Smooth muscle cell of the brain vasculature (primary cell): ENCODE data around the gene MAST4.
A peak's percentile ranks its signal among the peaks of the same experiment; 100 is the strongest.
"Not testable (repeated sequence)": the region's sequence is repeated elsewhere in the genome, so short reads cannot be mapped to it uniquely, and the experiment has no call there.

Source experiments
- DNase-seq: peaks from one replicate; pipeline ENCODE4 v3.0.0-alpha.2; 2012; ENCODE audit warnings: low read depth, low spot score

Gene MAST4

DNA sequence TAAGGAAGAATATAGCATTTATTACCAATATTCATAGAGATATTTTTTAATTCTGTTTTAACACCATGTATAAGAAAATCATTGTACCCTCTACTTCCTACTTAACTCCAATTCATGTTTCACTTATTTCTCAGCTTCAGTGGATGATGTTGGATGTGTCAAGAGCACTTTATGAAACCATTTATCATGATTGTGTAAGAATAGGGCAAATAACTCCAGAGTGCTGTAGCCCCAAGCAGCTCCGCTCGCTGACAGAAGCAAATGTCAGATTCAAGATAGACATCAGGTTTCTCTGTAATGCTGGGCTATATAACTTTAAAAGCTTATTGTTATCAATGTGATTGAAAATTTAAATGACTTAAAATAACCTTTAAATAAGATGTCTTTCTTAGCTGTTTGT is 50.4 kb downstream of the MAST4 start:
- no peak for DNase-seq

DNA sequence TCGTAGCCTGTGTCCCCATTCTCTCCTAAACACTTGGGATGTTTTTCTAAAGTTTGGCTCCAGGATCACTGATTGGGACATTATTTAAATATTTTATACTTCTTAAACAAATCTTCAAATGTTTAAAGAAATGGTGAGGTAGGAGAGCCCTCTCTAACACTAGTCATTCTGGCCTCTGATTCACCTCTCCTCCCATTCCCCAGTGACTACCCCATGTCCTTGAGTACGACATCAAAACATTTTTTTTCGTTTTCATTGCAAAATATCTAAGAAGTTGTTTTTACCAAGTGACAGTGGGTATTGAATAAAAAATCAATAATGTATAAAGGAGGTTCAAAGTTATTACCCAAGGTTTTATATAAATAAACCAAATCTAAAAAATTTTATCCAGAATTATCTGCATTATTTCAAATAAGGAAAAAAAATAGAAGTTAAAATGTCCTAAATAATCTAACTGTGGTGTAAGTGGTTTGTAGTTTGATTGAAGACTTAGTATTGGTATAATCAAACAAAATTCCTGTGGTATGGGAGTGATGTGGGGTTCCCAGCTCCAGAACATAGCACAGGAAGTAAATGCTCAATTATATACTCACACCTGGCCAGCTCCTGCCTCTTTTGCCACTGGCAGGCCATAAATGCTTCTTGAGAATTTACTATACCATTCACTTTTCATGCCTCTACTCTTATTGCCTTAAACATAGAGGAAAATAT is 51.1 kb downstream of the MAST4 start:
- no peak for DNase-seq

DNA sequence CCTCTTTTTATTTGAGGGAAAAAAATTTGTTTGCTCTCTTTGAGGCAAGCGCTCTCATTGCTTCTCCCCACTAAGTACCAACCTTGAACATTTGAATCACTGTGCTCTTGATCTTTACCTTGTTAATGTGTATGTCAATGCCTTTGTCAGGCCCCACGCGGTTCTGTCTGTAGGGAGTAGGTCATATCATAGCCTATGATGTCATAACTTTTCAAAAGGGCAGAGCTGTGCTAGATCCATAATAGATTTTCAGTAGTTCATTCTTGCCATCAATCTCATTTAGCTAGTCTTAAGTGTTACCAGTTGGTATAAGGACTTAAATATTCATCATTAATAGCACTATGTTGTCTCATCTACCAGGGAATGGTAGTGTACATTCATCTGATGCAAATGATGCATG is 56.6 kb downstream of the MAST4 start:
- no peak for DNase-seq

DNA sequence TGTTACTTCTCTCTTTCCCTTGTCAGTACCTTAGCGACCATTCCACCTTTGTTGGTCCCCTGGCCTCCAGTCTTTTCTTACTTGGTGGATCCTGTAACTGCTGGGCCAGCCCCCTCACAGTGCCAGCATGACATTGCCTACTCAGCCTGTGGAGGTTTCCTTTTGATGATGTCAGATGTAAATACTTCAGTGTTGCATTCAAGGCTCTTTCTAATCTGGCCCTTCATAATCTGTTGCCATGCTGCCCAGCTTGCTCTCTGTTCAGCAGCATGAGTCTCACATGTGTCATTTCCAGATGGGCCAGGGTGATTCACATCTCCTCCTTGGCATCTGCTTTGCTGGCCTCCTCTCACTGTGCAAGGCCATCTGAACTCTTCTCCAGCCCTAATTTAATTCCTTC is 57.1 kb downstream of the MAST4 start:
- no peak for DNase-seq

DNA sequence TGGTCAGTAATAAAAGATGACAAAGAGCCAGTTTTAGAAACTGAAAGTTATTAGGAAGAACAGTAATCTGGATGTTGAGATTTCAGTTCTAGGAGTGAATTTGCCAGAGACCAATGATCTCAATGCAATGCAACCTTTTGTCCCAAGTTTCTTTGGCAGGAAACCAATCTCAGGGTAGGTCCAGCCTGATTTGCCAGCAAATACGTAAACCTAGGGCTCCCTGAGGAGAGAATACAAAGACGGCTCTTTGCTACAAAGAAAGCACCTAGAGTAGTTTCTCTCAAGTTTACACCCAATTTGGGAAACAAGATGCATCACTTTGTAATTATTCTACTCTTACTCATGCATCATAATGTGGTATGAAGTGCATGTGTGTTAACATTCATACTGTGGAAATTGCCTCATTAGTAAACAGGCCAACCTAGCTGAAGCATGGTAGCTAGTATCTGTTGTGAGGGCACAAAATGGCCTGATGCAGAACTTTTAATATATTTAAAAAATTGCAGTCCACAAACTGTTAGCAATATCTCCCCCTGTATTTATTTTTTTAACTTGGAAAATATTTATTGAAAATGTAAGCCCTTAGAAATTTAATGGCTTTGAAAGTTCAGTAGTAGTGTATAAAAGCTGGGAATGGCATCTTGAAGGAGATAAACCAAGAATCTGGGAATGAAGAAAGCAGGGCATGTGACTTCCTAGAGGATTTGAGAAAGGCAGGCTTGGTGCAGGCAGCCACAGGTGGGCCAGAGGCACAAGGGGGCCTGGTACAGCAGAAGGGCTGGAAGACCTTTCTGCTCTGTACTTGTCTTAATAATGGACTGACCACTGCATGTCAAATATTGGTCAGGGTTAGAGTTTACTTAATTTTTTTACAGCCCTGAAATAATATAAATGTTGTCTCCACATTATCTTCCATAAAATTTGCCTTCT is 59.5 kb downstream of the MAST4 start:
- peak; percentile 20 for DNase-seq

DNA sequence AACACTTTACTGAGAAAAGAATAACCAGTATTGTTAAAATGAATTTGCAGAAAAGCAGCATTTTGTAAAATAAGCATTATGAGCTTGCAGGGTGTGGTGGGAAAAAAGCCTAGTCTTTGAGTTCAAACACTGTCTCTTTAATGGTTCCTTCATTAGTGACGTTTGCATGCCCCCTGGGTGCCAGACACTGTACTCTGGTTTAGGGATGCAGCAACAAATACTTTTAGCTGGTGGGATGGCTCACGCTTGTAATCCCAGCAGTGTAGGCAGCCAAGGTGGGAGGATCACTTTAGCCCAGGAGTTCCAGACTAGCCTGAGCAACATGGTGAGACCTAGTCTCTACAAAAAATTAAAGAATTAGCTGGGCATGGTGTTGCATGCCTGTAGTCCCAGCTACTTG is 62.3 kb downstream of the MAST4 start:
- DNase-seq, result no peak

DNA sequence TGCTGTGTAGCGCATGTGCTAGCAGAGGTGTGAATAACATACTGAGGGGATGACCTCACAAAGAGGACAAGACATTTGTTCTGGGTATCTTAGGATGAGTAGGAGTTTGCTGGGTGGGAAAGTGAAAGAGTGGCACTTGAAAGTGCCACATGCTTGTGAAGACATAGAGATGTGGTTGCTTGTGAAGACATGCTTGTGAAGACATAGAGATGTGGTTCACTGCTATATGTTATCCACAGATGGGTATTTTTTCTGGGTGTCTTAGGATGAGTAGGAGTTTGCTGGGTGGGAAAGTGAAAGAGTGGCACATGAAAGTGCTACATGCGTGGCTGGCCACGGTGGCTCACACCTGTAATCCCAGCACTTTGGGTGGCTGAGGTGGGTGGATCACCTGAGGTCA is 63.6 kb downstream of the MAST4 start:
- DNase-seq, result no peak

DNA sequence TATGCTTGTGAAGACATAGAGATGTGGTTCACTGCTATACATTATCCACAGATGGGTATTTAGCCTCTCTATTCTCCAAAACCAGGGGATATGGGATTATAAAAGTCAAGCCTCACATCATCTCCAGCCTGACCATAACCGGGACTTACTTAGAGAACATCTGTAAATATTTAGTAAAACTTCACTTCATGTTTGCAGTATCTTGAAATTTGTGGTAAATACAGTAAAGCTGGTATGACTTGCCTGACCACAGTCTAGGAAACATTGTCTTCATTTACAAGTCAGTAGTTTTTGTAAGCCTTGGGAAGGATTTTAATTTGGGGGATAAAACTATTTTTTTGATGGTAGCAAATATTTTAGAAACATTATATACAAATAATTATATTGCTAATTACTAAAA is 64.2 kb downstream of the MAST4 start:
- no peak for DNase-seq

DNA sequence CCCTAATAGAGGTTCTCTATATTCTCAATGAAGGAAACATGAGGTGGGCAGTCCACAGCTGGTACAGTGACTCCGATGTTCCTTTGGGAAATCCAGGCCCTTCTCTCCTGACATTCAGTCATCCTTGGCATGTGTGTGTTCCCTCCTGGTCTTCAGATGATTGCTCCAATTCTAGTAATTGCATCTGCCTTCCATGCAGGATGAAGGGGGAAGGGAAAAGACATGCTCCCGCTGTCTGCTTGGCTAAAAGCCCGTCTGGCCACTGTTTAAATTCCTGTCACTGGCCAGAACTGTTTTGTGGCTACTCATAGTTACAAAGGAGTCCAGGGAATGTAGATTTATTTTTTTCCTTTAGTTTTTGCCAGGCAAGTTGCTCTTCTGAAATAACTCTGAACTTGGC is 65.0 kb downstream of the MAST4 start:
- DNase-seq, result no peak

DNA sequence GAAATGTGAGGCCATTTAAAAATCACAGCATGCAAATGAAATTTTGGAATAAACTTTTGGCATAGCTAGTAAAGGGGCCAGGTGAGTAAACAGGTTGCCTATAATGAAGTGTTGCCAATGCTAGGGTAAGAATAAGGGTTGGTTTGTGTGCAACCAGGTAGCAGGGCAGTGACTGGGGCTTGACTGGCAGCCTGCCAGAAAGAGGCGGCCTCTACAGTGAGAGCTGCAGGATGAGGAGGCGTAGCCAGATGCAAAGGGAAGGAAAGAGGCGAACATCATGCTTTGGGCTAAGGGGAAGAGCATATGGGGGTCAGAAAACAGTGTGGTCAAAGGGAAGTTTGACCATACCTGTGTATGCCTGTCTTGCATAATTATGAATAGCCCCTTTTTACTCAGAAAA is 70.6 kb downstream of the MAST4 start:
- no peak for DNase-seq

DNA sequence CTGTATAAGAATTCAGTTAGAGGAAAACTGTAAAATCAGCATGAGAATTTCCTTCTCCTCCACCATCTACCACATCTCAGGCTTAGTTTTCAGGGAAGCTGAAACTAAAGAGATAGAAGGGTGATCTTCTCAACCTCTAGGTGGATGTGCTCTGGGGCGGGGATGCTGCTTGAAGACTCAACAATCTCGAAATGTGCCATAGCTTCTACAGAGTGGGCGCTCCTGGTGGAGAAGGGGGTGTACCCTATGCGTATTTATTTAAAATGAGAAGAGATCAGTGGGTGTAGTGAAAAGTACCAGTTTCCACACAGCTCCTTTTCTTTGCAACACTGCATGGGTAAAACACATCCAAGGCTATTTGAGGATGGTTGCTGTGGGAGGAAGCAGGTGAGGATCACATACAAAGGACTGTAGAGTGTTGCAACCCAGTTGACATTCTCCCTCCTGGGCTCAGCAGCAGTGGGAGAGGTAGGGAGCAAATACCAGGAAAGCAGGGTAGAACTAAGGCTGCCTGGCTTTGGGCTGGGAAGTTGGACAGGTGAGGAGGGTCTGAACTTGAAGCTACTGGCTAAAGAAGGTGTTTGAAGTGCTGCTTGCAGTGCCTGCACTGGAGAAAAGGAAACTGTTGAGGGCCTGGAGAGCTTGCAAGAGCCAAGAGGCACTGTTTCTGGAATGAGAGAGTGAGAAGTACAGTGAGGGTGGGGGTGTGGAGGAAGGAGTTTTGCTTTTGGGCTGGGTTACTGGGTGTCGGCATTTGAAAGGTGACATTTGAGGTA is 73.1 kb downstream of the MAST4 start:
- no peak for DNase-seq

DNA sequence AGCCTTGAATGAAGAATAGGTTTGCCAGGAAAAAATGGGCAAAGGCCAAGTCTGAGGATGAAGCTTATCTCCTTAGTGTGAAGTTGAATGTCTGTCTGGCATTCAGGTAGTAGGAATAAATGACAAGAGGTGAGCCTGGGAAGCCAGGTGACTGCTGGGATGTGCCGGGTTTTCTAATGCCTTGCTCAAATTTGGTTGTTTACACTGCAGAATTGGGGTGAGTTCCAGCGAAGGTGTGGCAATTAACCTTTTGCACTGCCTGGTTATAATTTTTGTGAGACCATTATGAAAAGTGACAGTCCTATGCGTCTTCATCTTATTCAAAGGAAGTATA is 73.6 kb downstream of the MAST4 start:
- DNase-seq, result no peak

DNA sequence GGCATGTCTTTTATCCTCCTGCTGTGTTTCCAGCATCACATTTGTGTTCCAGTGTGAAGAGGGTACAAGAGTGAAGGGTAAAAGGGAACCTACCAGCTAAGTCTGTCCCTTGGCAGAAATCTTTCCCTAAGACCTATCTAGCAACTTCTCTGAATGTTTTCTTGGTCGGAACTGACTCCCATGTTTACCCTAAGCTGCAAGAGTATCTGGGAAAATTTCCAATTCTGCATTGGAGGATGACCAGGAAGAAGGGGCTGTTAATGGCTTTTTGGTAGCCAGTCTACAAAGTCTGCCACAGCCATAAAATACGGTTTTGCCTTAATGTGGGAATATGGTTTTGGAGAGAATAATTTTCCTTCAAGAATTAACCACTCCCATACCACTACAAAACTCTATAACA is 75.1 kb downstream of the MAST4 start:
- DNase-seq, result no peak

DNA sequence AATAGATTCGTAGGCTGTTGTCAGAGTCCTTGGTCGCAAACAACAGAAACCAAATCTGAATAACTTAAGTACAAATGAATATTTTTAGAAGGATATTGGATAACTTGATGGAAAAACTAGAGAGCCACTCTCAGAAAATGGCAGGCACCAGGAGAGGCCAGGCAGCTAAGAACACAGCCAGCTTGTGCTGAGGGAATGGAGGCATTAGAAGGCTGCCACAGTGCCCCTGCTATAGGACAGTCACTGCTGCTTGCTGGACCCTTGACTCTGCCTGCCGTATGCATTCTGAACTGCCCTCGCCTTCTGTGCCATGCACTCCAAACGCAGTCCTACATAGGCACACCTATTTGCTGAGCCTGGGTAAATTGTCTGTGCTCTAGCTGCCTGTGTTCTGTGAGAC is 78.6 kb downstream of the MAST4 start:
- DNase-seq, result no peak

DNA sequence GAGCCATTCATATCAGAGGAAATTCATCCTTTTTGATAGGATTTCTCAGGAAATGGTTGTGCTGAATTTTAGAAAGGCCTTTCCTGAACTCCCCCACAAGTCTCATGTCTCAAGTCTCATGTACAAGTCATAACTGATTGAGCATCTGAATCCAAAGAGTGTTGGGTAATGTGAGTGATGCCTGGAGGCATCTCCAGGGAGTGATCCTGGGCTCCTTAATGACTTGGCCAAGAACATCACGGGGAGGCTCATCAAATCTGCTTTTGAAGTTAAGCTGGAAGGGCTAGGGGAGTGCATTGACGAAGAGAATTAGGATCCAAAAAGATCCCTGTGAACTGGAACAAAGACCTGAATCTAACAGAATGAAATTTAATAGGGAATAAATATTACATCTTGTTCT is 79.2 kb downstream of the MAST4 start:
- no peak for DNase-seq

DNA sequence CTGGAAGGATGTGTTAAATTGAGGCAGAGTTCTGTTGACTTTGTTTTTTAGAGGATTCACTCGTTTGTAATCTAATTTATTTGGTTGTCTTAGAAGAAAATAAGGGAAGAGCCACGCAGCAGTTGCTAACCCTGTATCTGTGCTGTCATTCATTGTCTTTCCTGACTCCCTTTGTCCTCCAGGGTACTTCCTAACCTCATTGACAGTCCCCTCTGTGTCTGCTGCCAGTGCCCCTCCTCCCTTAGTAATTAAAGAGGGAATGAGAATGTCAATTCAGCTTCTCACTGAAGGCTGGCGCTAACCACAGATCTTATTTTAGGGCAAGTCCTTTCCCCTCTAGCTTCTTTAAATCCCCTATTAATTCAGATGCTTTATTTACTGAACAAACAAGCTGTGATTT is 84.0 kb downstream of the MAST4 start:
- no peak for DNase-seq

DNA sequence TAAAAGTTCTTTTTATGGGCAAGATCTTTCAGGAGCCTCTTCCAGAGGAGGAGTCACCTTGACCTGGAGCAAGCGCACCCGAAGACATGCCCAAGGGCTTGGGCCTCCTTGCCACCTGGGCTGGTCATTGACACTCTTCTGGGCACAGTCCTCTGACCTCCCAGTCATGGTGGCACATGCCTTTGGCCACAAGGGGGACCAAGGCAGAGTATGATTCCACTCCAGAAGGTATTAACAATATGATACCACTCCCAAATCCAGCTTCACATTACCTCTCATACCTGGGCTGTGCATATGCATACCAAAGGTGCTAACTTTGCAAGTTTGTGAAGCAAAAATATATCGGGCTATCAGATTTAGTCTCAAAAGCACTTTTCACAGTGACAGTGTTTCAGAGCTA is 84.6 kb downstream of the MAST4 start:
- DNase-seq, result no peak

DNA sequence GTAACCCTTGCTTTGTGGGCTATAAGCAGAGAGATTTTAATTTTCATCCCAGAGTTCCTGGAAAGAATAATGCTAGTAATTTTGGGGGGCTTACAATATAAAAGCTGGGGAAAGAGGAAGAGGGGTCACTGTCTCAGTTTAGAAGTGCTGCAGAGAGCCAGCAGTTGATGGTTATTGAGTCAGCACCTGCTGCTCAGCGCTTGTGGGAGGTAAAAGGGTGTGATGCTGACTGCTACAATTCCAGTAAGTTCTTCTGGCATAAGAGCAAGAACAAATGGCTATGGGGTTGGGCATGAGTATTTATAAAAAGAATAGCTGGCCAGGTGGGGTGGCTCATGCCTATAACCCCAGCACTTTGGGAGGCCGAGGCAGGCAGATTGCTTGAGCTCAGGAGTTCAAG is 88.5 kb downstream of the MAST4 start:
- DNase-seq, result no peak

DNA sequence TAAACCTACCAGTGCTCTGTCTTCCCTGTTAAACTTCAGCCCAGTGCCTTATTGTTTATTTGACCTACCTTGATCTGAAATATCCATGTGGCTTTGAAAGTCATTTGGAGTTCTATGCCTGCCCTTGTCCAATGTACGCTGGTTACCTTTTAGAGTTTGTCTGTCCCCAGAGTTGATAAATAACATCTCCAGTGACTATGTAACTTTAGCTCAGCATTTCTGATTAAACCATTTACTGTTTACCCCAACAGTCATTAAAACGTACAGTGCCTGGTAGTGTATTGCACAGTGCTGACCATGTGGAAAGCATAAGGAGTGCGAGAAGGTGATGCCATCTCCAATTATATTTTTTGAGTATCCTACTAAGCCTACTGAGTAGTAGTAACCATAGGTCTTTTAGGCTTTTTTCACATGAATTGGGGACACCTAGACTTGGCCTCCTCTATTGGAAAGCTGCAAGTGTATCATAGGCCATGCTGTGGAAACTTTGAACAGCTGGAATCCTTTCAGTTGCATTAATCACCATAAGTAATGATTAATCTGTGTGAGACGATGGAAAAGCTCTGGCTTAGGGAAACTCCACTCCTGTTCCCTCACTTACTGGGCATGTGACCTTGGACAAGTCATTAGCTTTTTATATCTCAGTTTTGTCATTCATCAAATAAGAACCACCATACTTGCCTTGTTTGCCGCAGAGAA is 93.5 kb downstream of the MAST4 start:
- no peak for DNase-seq

DNA sequence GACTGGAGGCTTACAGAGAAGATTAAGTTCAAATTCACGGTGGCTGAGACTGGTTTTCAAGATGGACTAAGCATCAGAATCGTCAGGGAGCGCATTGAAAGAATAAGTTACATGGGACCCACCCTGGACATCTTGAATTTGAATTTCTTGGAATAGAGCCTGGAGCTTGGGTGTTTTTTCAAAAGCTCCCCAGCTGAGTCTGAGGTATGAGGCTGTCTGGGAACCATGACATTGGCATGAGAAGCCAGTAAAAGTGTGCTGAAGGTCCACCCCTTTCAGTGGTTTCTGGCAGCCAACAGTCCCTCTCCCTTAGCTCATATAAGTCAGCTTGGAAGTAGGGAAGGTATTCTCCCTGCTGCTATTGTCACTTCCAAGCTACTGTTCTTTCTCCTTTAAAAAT is 97.8 kb downstream of the MAST4 start:
- no peak for DNase-seq

DNA sequence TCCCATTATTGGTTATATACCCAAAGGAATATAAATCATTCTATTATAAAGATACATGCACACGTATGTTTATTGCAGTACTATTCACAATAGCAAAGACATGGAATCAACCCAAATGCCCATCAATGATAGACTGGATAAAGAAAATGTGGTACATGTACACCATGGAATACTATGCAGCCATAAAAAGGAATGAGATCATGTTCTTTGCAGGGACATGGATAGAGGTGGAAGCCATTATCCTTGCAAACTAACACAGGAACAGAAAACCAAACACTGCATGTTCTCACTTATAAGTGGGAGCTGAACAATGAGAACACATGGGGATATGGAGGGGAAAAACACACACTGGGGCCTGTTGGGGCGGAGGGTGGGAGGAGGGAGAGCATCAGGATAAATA is 99.6 kb downstream of the MAST4 start:
- DNase-seq, result not testable (repeated sequence)
